ENCODE measurements around the gene VAMP1.

Gene VAMP1

DNA sequence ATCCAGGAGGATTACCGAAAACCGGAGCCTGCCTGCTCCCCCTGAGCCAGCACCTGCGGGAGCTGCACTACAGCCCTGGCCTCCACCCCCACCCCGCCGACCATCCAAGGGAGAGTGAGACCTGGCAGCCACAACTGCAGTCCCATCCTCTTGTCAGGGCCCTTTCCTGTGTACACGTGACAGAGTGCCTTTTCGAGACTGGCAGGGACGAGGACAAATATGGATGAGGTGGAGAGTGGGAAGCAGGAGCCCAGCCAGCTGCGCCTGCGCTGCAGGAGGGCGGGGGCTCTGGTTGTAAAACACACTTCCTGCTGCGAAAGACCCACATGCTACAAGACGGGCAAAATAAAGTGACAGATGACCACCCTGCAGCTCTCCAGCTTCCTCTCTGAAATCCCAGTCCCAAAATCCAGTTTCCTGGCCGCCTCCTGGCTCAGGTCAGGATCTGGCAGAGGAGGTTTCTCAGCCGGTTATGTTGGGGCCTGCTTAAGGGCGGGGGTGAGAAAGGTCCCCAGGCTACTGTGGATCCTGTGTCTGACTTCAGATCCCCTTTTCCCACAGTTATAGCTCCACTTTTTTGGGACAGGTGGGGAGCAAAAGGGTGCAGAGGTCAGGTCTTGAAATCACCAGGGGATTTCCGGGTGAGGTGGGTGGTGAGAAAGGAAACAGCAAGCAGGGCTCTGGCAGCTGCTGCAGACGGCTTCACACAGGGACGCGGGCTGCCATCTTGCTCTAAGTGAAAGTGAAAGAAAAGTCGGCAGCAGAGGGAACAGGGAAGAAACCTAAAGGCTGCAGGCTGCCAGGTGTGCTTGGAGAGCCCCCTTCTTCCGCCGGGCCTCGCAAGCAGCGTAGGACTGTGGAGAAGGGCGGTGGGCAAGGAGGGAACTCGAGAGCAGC lies 18.9 kb downstream of the VAMP1 start, which contains the start of gene TAPBPL:
Gene TAPBPL, plus strand, starts transcription at position 695 of the 897 bp plus-strand sequence. CDS start 207 bp downstream, outside the sequence.
- H3K4me2 ChIP-seq (ENCODE audit: low read length): peak within 1 kb of the TSS; percentile 78

GRCh38 chr12:6450869-6451347 lies 19.6 kb downstream of the VAMP1 start:
- Histone ChIP-seq H3K4me2 (ENCODE audit: low read length) (peak overlapping the region; percentile 78), H3K36me3 (ENCODE audit: control insufficient read depth, insufficient read depth, low read length) (no peaks in the 10 kb centered on the region), H3K9ac (peak overlapping the region; percentile 21), H3K27me3 (ENCODE audit: control insufficient read depth, insufficient read depth, low read length) (no peaks in the 10 kb centered on the region), H3K9me3 (ENCODE audit: control insufficient read depth, low read length) (no peaks in the 10 kb centered on the region), H3K27ac (peak overlapping the region; percentile 100), H3K79me2 (no peaks in the 10 kb centered on the region), H2AFZ (peak overlapping the region; percentile 94), H3K4me3 (ENCODE audit: low read depth, low read length) (peak overlapping the region; percentile 53), H3K4me1 (peaks cover 23% of the 10 kb centered on the region)
- TF ChIP-seq CTCF (IDR thresholded peaks at IDR 0.05): no peak

More for the DNA sequence above, 18.9 kb downstream of the VAMP1 start, which contains the start of gene TAPBPL:
- Histone ChIP-seq H3K4me1 (peaks cover 23% of the 10 kb centered on the region), H3K4me3 (ENCODE audit: low read depth, low read length) (peak within 1 kb of the TSS; percentile 53), H3K27me3 (ENCODE audit: control insufficient read depth, insufficient read depth, low read length) (no peaks in the 10 kb centered on the region), H3K9me3 (ENCODE audit: control insufficient read depth, low read length) (no peaks in the 10 kb centered on the region), H2AFZ (peak within 1 kb of the TSS; percentile 94), H3K27ac (peak within 1 kb of the TSS; percentile 100), H3K36me3 (ENCODE audit: control insufficient read depth, insufficient read depth, low read length) (no peaks in the 10 kb centered on the region), H3K9ac (peak within 1 kb of the TSS; percentile 91), H3K79me2 (no peaks in the 10 kb centered on the region)
- no peak for TF ChIP-seq CTCF (IDR thresholded peaks at IDR 0.05)

DNA sequence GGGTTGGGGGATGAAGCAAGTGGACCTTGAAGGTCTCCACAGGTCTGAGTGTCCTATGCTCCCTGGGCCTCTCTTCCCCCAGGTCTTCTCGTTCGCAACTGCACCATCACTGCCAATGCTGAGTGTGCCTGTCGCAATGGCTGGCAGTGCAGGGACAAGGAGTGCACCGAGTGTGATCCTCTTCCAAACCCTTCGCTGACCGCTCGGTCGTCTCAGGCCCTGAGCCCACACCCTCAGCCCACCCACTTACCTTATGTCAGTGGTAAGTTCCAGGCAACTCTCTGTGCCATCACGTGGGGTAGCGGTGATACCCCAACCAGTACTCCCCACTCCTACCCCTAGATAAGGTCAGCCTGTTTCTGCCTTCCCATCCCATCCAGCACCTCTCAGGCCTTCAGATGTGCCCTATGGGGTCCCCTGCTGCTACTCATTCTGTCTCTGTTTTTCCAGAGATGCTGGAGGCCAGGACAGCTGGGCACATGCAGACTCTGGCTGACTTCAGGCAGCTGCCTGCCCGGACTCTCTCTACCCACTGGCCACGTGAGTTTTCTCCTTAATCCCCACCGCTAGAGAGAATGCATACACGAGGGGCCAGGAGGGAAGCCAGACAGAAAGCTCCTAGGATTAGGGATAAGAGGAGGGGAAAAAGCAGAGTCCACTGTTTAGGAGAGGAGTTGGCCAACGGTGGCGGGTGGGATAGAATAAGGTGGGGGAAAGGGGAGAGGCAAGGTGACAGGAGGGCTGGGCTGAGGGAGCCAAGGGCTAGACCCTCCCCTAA lies 20.2 kb downstream of the VAMP1 start:
- Histone ChIP-seq H3K79me2 (no peaks in the 10 kb centered on the region), H3K9ac (no peak overlapping the region), H3K4me2 (ENCODE audit: low read length) (peak overlapping the region; percentile 78), H3K9me3 (ENCODE audit: control insufficient read depth, low read length) (no peaks in the 10 kb centered on the region), H3K27me3 (ENCODE audit: control insufficient read depth, insufficient read depth, low read length) (no peaks in the 10 kb centered on the region), H3K4me3 (ENCODE audit: low read depth, low read length) (peak overlapping the region; percentile 53), H2AFZ (peak overlapping the region; percentile 94), H3K4me1 (peaks cover 23% of the 10 kb centered on the region), H3K36me3 (ENCODE audit: control insufficient read depth, insufficient read depth, low read length) (no peaks in the 10 kb centered on the region), H3K27ac (peak overlapping the region; percentile 100)
- no peak for TF ChIP-seq CTCF (IDR thresholded peaks at IDR 0.05)

GRCh38 chr12:6444704-6445688 lies 25.5 kb downstream of the VAMP1 start, which contains the start of gene CD27:
Gene CD27, plus strand, starts transcription at chr12:6444955. Its CDS starts 141 bp downstream, at chr12:6445096.
- no peaks in the 10 kb centered on the region for H3K79me2 ChIP-seq
- H3K4me1 ChIP-seq: no peaks in the 10 kb centered on the region
- H3K36me3 ChIP-seq (ENCODE audit: control insufficient read depth, insufficient read depth, low read length): no peaks in the 10 kb centered on the region
- H3K27me3 ChIP-seq (ENCODE audit: control insufficient read depth, insufficient read depth, low read length): no peaks in the 10 kb centered on the region
- H3K4me2 ChIP-seq (ENCODE audit: low read length): no peak within 1 kb of the TSS
- TF ChIP-seq CTCF (IDR thresholded peaks at IDR 0.05): no peak
- H3K27ac ChIP-seq: no peak within 1 kb of the TSS
- H3K9ac ChIP-seq: no peak within 1 kb of the TSS
- H2AFZ ChIP-seq: no peak within 1 kb of the TSS
- H3K9me3 ChIP-seq (ENCODE audit: control insufficient read depth, low read length): no peaks in the 10 kb centered on the region
- no peak within 1 kb of the TSS for H3K4me3 ChIP-seq (ENCODE audit: low read depth, low read length)

Data from parathyroid adenoma (tissue), 2 donors.